GM12875 (cell line): Measurements from ENCODE around the gene PTX3.

Source experiments
- H3K4me3 ChIP-seq: one replicate; pipeline ENCODE4 v1.5.1; 2011; ENCODE audit warnings: low read depth, low read length, control low read depth
- TF ChIP-seq, protein P1 (sequence below): IDR thresholded peaks from 2 replicates; pipeline ENCODE4 v1.5.1; 2011; ENCODE audit warnings: low read depth, mild to moderate bottlenecking, control low read depth, inconsistent platforms, low read length, moderate library complexity, borderline replicate concordance; ENCODE audit not compliant: insufficient read depth

Gene PTX3

DNA sequence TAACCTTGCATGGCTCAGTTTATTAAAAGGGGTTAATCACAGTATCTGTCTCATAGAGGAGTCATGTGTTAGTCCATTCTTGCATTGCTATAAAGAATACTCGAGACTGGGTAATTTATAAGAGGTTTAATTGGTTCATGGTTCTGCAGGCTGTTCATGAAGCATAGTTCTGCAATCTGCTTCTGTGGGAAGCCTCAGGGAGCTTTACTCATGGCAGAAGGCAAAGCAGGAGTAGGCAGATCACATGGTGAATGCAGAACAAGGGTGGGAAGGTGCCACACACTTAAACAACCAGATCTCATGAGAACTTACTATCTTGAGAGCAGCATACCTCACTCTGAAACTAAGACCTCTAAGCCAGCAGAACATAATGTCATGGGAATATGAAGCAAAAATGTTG is 42.2 kb upstream of the PTX3 start:
- TF ChIP-seq, protein P1, sequence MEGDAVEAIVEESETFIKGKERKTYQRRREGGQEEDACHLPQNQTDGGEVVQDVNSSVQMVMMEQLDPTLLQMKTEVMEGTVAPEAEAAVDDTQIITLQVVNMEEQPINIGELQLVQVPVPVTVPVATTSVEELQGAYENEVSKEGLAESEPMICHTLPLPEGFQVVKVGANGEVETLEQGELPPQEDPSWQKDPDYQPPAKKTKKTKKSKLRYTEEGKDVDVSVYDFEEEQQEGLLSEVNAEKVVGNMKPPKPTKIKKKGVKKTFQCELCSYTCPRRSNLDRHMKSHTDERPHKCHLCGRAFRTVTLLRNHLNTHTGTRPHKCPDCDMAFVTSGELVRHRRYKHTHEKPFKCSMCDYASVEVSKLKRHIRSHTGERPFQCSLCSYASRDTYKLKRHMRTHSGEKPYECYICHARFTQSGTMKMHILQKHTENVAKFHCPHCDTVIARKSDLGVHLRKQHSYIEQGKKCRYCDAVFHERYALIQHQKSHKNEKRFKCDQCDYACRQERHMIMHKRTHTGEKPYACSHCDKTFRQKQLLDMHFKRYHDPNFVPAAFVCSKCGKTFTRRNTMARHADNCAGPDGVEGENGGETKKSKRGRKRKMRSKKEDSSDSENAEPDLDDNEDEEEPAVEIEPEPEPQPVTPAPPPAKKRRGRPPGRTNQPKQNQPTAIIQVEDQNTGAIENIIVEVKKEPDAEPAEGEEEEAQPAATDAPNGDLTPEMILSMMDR = no peak

DNA sequence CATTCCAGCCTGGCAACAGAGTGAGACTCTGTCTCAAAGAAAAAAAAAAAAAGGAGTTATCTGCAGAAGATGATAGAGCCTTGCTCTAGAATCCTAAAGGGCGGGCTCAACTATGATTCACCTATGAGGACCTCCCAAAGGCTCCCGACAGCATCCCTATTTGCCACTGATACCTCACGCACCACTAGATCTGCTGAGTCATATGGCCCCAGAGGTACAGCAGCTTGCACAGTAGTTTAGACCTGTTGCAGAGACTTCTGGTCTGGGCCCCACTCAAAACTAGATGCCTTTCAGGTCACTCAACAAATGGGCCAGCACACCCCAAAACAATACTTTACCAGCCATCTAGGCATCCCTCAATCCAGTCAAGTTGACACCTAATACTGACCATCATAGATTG is 38.1 kb upstream of the PTX3 start:
- TF ChIP-seq, protein P1 = no peak
- no peak overlapping the region for H3K4me3 ChIP-seq

More for the DNA sequence above, 42.2 kb upstream of the PTX3 start:
- H3K4me3 ChIP-seq = no peak overlapping the region

DNA sequence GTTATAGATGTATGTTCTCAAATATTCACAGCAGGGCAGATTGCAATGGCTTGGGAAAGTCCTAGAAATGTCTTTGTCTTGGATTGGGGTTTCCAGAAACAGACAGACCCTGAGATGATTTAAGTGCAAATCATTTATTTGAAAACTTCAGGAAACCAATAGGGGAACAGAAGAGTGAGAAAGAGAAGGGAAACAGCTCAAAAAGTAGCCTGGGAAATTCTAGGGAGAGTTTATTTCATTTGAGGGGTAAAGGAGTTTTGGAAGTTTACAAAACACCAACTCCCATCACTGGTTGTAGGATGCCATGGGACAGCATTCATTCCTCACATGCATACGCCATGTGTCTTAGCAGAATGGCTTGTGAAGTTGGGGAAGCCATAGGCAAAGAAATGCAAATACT is 32.3 kb upstream of the PTX3 start:
- no peak overlapping the region for H3K4me3 ChIP-seq
- TF ChIP-seq, protein P1 = no peak

DNA sequence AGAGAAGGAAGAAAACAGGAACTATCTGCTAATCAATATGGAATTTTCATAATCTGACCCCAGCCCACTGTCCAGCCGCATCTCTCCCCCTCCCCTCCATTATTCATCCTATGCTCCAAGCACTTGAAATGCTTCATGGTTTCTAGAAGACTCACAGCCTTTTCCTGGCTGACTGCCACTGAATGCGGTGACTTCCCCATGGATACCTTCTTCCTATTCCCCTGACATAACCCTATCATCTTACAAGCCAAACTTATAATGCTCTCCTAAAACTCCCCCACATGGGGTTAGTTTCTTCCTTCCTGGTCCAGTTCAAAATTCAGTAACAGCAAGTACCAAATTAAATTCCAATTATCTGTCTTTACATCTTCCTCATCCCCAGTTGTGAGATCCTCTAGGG is 31.2 kb upstream of the PTX3 start:
- H3K4me3 ChIP-seq = no peak overlapping the region
- TF ChIP-seq, protein P1 = no peak

DNA sequence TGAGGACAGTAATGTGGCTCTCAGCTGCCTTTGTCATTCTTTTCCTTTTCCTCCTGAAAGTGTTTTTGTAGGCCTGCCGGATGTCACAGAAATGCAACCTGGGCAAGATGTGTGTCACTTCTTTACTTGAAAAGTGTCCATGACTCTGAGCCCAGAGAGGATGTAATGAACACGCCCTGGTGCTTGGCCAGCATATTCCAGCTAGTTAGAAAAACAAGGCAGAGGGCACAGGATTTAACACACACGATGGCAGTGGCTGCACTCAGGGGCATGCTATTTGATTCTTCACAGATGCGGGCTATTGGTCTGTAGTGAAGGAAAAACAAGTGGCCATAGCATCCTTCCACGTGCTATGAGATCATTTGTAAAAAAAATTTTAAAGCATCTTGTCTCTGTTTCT is 30.3 kb upstream of the PTX3 start:
- TF ChIP-seq, protein P1 = no peak
- H3K4me3 ChIP-seq = no peak overlapping the region

DNA sequence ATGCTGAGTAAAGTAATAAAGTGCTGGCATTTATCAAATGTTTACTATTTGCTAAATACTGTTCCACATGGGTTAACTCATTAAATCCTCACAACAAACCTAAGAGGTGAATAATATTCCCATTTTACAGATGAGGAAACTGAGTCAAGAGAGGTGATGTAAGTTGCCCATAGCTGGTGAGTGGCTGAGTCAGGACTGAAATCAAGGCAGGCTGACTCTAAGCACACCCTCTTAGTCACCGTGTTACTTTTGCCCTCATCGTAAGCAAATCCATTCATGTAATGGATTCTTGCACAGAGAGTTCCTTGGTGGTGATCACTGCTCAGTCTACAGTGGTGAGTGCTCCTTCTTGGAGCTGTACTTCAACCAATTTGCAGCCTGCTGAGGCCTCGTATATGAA is 28.9 kb upstream of the PTX3 start:
- H3K4me3 ChIP-seq = no peak overlapping the region
- TF ChIP-seq, protein P1 = no peak

DNA sequence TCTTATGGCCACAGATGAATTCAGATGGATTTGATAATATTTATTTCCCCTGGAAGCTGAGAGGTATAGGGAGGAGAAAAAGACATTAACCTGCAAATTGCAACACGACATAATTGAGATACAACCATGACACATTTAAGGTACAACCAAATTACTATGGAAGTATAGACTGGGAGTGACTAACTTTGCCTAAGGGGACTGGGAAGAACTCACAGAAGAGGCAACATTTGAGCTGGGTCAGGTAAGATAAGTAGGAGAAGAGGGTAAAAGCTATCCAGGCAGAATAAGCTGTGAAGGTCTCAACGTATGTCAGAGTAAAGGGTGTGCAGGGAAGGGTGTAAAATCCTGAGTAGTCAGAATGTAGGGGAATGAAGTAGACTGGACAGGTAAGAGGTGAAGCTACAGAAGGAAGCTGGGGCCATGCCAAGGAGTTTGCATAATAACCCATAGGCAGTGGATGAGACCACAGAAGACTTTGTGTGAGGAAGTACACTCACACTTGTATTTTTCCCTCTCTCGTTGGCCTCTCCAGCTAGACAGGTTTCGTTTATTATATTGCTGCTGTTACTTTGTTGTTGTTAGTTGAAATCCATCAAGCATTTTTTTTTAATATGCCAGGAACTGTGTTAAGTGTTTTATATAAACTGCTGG is 28.0 kb upstream of the PTX3 start:
- no peak overlapping the region for H3K4me3 ChIP-seq

More for the DNA sequence above, 28.0 kb upstream of the PTX3 start:
- TF ChIP-seq, protein P1 = no peak
